Measurements from ENCODE around the gene TBCE.
"Not testable (repeated sequence)": the region's sequence is repeated elsewhere in the genome, so short reads cannot be mapped to it uniquely, and the experiment has no call there.

The TBCE gene

GRCh38 chr1:235357485-235358373 lies 9.5 kb upstream of the TBCE start:
- no peak for DNase-seq

- no peak for DNase-seq
Measured at GRCh38 chr1:235358899-235359298, 8.3 kb upstream of the TBCE start.

- not testable (repeated sequence) for DNase-seq
Measured at GRCh38 chr1:235364189-235364588, 3.0 kb upstream of the TBCE start.

- DNase-seq: no peak
Measured at GRCh38 chr1:235366286-235366685, 941 bp upstream of the TBCE start.

- DNase-seq: no peak
Measured at GRCh38 chr1:235368428-235368827, 1.2 kb downstream of the TBCE start.

- DNase-seq: no peak
Measured at GRCh38 chr1:235369802-235370201, 2.6 kb downstream of the TBCE start.

- no peak for DNase-seq
Measured at GRCh38 chr1:235375919-235376605, 8.8 kb downstream of the TBCE start.

- DNase-seq: not testable (repeated sequence)
Measured at GRCh38 chr1:235378134-235378735, 11.0 kb downstream of the TBCE start.

- DNase-seq: not testable (repeated sequence)
Measured at GRCh38 chr1:235381955-235382739, 14.9 kb downstream of the TBCE start.

- not testable (repeated sequence) for DNase-seq
Measured at GRCh38 chr1:235385633-235386032, 18.4 kb downstream of the TBCE start.

GRCh38 chr1:235391874-235392273 lies 24.6 kb downstream of the TBCE start:
- no peak for DNase-seq

GRCh38 chr1:235397733-235398132 lies 30.5 kb downstream of the TBCE start:
- no peak for DNase-seq

- no peak for DNase-seq
Measured at GRCh38 chr1:235399661-235400060, 32.4 kb downstream of the TBCE start.

GRCh38 chr1:235401251-235401650 lies 34.0 kb downstream of the TBCE start:
- no peak for DNase-seq

GRCh38 chr1:235402457-235403200 lies 35.4 kb downstream of the TBCE start:
- DNase-seq: no peak

- no peak for DNase-seq
Measured at GRCh38 chr1:235403593-235403992, 36.4 kb downstream of the TBCE start.

- no peak for DNase-seq
Measured at GRCh38 chr1:235404190-235404589, 37.0 kb downstream of the TBCE start.

- no peak for DNase-seq
Measured at GRCh38 chr1:235407419-235407818, 40.2 kb downstream of the TBCE start.

- DNase-seq: no peak
Measured at GRCh38 chr1:235408503-235408960, 41.3 kb downstream of the TBCE start.

- DNase-seq: no peak
Measured at GRCh38 chr1:235409042-235409820, 42.0 kb downstream of the TBCE start.

GRCh38 chr1:235410467-235410866 lies 43.2 kb downstream of the TBCE start:
- DNase-seq: no peak

Data from NCI-H774 (cell line).